RWPE2 (cell line): ENCODE data around the gene SLC26A8.
A peak's percentile ranks its signal among the peaks of the same experiment; 100 is the strongest.

Source experiments
- ATAC-seq: fragments of 200-7000 bp; cut with Tn5 transposase; 3 replicates; pipeline ENCODE4 v1.9.1; 2021; ENCODE audit warnings: low read depth
- DNase-seq: peaks from one replicate; pipeline ENCODE4 v3.0.0-alpha.2; 2020; ENCODE audit warnings: low spot score
- H3K27ac ChIP-seq: fragments of 450-650 bp; 2 replicates; pipeline ENCODE4 v1.5.1; 2017; ENCODE audit warnings: mild to moderate bottlenecking; ENCODE audit not compliant: poor library complexity, severe bottlenecking
- H3K27me3 ChIP-seq: fragments of 250-450 bp; sonication (Bioruptor Pico); 2 replicates; pipeline ENCODE4 v1.5.1; 2021; ENCODE audit warnings: mild to moderate bottlenecking, moderate library complexity; ENCODE audit not compliant: insufficient read depth, poor library complexity, severe bottlenecking
- H3K36me3 ChIP-seq: fragments of 250-450 bp; sonication (Bioruptor Pico); 2 replicates; pipeline ENCODE4 v1.5.1; 2020; ENCODE audit warnings: low read depth, mild to moderate bottlenecking, moderate library complexity
- H3K4me1 ChIP-seq: fragments of 250-450 bp; sonication (Bioruptor Pico); 2 replicates; pipeline ENCODE4 v1.5.1; 2021; ENCODE audit warnings: mild to moderate bottlenecking, moderate library complexity; ENCODE audit not compliant: insufficient read depth, poor library complexity, severe bottlenecking
- H3K4me3 ChIP-seq: fragments of 250-450 bp; sonication (Bioruptor Pico); 2 replicates; pipeline ENCODE4 v1.5.1; 2021; ENCODE audit warnings: mild to moderate bottlenecking, moderate library complexity; ENCODE audit not compliant: severe bottlenecking
- H3K9me3 ChIP-seq: fragments of 250-450 bp; sonication (Bioruptor Pico); 2 replicates; pipeline ENCODE4 v1.5.1; 2021; ENCODE audit warnings: mild to moderate bottlenecking, moderate library complexity; ENCODE audit not compliant: severe bottlenecking
- CTCF ChIP-seq: fragments of 450-650 bp; IDR thresholded peaks from one replicate; pipeline ENCODE4 v1.5.1; 2017; ENCODE audit warnings: mild to moderate bottlenecking, moderate library complexity; ENCODE audit not compliant: poor library complexity, severe bottlenecking

The SLC26A8 gene

GRCh38 chr6:35967076-35967774 lies 57.2 kb downstream of the SLC26A8 start:
- H3K27ac ChIP-seq = no peak overlapping the region
- DNase-seq = no peak
- no peaks in the 10 kb centered on the region for H3K4me1 ChIP-seq
- no peak for TF ChIP-seq CTCF
- H3K4me3 ChIP-seq = no peak overlapping the region
- no peaks in the 10 kb centered on the region for H3K9me3 ChIP-seq
- no peaks in the 10 kb centered on the region for H3K36me3 ChIP-seq
- no peaks in the 10 kb centered on the region for H3K27me3 ChIP-seq
- ATAC-seq = no peak

GRCh38 chr6:35962779-35963560 lies 61.5 kb downstream of the SLC26A8 start:
- no peaks in the 10 kb centered on the region for H3K36me3 ChIP-seq
- DNase-seq = no peak
- ATAC-seq = no peak
- H3K4me1 ChIP-seq = no peaks in the 10 kb centered on the region
- no peak overlapping the region for H3K27ac ChIP-seq
- H3K27me3 ChIP-seq = no peaks in the 10 kb centered on the region
- no peak overlapping the region for H3K4me3 ChIP-seq
- TF ChIP-seq CTCF = no peak
- no peaks in the 10 kb centered on the region for H3K9me3 ChIP-seq

GRCh38 chr6:35960187-35960586 lies 64.3 kb downstream of the SLC26A8 start:
- Histone ChIP-seq H3K9me3 (no peaks in the 10 kb centered on the region), H3K27me3 (no peaks in the 10 kb centered on the region), H3K36me3 (no peaks in the 10 kb centered on the region), H3K4me1 (no peaks in the 10 kb centered on the region), H3K4me3 (no peak overlapping the region), H3K27ac (no peak overlapping the region)
- ATAC-seq = 0 out of 3 replicates have a peak, but pooled peaks have one; percentile 35
- DNase-seq = no peak
- no peak for TF ChIP-seq CTCF

- DNase-seq (no peak), ATAC-seq (no peak)
- peaks cover 9% of the 10 kb centered on the region for H3K4me1 ChIP-seq
These were observed 68.5 kb downstream of the SLC26A8 start for GRCh38 chr6:35955970-35956369.

More at GRCh38 chr6:35955970-35956369, 68.5 kb downstream of the SLC26A8 start:
- Histone ChIP-seq H3K27me3 (no peaks in the 10 kb centered on the region), H3K4me3 (no peak overlapping the region), H3K9me3 (no peaks in the 10 kb centered on the region), H3K27ac (no peak overlapping the region), H3K36me3 (no peaks in the 10 kb centered on the region)
- TF ChIP-seq CTCF = peak; percentile 43
